ENCODE data around the gene G6PC1. TPM values are rescaled to one million over a fixed set of nuclear protein-coding genes. Genes with fewer than 3 reads are reported as not detected.

G6PC1 gene
- not detected in 2 replicates for total RNA-seq

GRCh38 chr17:42900460-42901331 is at the start of gene G6PC1:
G6PC1 (plus strand) TSS chr17:42900799; CDS start chr17:42900877, 78 bp downstream.

GRCh38 chr17:42850954-42851353 is 49.6 kb upstream of the G6PC1 start, which contains the start of gene AOC3:
AOC3 (plus strand) TSS chr17:42851199; CDS start chr17:42851344, 145 bp downstream.

Other genes with a start within 250 kb of the G6PC1 start
- 5.0 and 24.8 TPM in 2 replicates for gene TUBG2, start 241.5 kb upstream of the G6PC1 start, total RNA-seq
- 10.2 and 30.8 TPM in 2 replicates for gene PLEKHH3, start 223.8 kb upstream of the G6PC1 start, total RNA-seq
- gene CCR10, start 219.0 kb upstream of the G6PC1 start, total RNA-seq = 2.0 and 3.0 TPM in 2 replicates
- 18.4 and 37.0 TPM in 2 replicates for gene CNTNAP1, start 218.3 kb upstream of the G6PC1 start, total RNA-seq
- 5.3 and 8.7 TPM in 2 replicates for gene EZH1, start 155.8 kb upstream of the G6PC1 start, total RNA-seq
- gene RAMP2, start 139.6 kb upstream of the G6PC1 start, total RNA-seq = 0.78 TPM in 1 of 2 replicates, not detected in the other
- gene VPS25, start 127.3 kb upstream of the G6PC1 start, total RNA-seq = 89.2 and 114 TPM in 2 replicates
- 0.32 and 0.39 TPM in 2 replicates for gene WNK4, start 120.2 kb upstream of the G6PC1 start, total RNA-seq
- gene COA3, start 102.1 kb upstream of the G6PC1 start, total RNA-seq = 66.1 and 67.1 TPM in 2 replicates
- not detected in 2 replicates for gene CNTD1, start 101.9 kb upstream of the G6PC1 start, total RNA-seq
- 69.4 and 110 TPM in 2 replicates for gene BECN1, start 76.5 kb upstream of the G6PC1 start, total RNA-seq
- gene PSME3, start 67.4 kb upstream of the G6PC1 start, total RNA-seq = 57.6 and 88.3 TPM in 2 replicates
- 0.26 and 0.72 TPM in 2 replicates for gene AOC2, start 56.2 kb upstream of the G6PC1 start, total RNA-seq
- gene AOC3, start 49.6 kb upstream of the G6PC1 start, total RNA-seq = 0.13 and 1.5 TPM in 2 replicates
- 22.0 and 28.8 TPM in 2 replicates for gene AARSD1, start 63.7 kb downstream of the G6PC1 start, total RNA-seq
- gene PTGES3L, start 79.3 kb downstream of the G6PC1 start, total RNA-seq = 0.52 TPM in 1 of 2 replicates, not detected in the other
- gene RUNDC1, start 79.8 kb downstream of the G6PC1 start, total RNA-seq = 7.9 and 9.5 TPM in 2 replicates
- gene RPL27, start 97.6 kb downstream of the G6PC1 start, total RNA-seq = 1,977 and 2,082 TPM in 2 replicates
- 15.1 and 42.8 TPM in 2 replicates for gene IFI35, start 106.0 kb downstream of the G6PC1 start, total RNA-seq
- gene VAT1, start 121.6 kb downstream of the G6PC1 start, total RNA-seq = 87.4 and 267 TPM in 2 replicates
- 0.65 and 0.80 TPM in 2 replicates for gene RND2, start 124.4 kb downstream of the G6PC1 start, total RNA-seq
- 8.0 and 12.9 TPM in 2 replicates for gene BRCA1, start 224.6 kb downstream of the G6PC1 start, total RNA-seq